ENCODE results near the gene CCDC137. TPM values are rescaled to one million over a fixed set of nuclear protein-coding genes. Genes with fewer than 3 reads are reported as not detected.

The CCDC137 gene
- total RNA-seq, 4 donors from 2014 or later = 6.7 to 17.1 (median 11.2) TPM

DNA sequence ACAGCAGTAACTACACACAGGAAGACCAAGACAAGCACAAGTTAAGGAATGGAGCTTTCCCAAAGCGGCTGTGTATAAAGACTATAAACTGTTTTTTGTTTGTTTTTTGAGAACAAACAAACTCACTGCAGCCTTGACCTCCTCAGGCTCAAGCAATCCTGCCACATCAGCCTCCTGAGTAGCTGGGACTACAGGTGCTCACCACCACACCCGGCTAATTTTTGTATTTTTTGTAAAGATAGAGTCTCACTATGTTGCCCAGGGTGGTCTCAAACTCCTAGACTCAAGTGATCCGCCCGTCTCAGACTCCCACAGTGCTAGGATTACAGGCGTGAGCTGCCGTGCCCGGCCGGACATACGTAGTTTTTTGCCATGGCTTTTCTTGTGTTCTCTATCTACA, 6.1 kb upstream of the CCDC137 start:
- no peak for DNase-seq
- H3K36me3 ChIP-seq = peaks cover 0 to 5% of the 10 kb centered on the region in 2 donors
- in situ Hi-C loops (cut with MboI; ENCODE audit: low sequenced_read_pairs in 4 of 4) = no loop called here

GRCh38 chr17:81662002-81662401, 4.5 kb upstream of the CCDC137 start:
- no peaks in the 10 kb centered on the region for H3K9me3 ChIP-seq
- H3K36me3 ChIP-seq = peaks cover 0 to 5% of the 10 kb centered on the region in 2 donors
- H3K4me1 ChIP-seq = peaks cover 10 to 14% of the 10 kb centered on the region in 2 donors
- no peak overlapping the region for H3K27ac ChIP-seq
- intact Hi-C loops (cut with DNase I; ENCODE audit: low total_unique reads) = no loop called here
- ATAC-seq (no peak), DNase-seq (no peak)
- no peaks in the 10 kb centered on the region for H3K27me3 ChIP-seq
- in situ Hi-C loops (cut with MboI; ENCODE audit: low sequenced_read_pairs in 4 of 4) = no loop called here
- no peak for TF ChIP-seq CTCF (IDR thresholded peaks at IDR 0.05 in 4 of 5, conservative IDR thresholded peaks at IDR 0.05 in 1 of 5)
- no peak for TF ChIP-seq POLR2A (IDR thresholded peaks at IDR 0.05)
- H3K4me3 ChIP-seq = no peak overlapping the region

More for the DNA sequence above, 6.1 kb upstream of the CCDC137 start:
- peaks cover 4% of the 10 kb centered on the region in 2 donors for H3K4me1 ChIP-seq
- no peak for ATAC-seq
- no peak overlapping the region for H3K27ac ChIP-seq
- H3K27me3 ChIP-seq = no peaks in the 10 kb centered on the region
- no peak overlapping the region for H3K4me3 ChIP-seq
- no peak for TF ChIP-seq CTCF (IDR thresholded peaks at IDR 0.05 in 4 of 5, conservative IDR thresholded peaks at IDR 0.05 in 1 of 5)
- no peak for TF ChIP-seq POLR2A (IDR thresholded peaks at IDR 0.05)
- H3K9me3 ChIP-seq = no peaks in the 10 kb centered on the region
- intact Hi-C loops (cut with DNase I; ENCODE audit: low total_unique reads) = no loop called here

GRCh38 chr17:81664051-81664470, 2.5 kb upstream of the CCDC137 start:
- in situ Hi-C loops (cut with MboI; ENCODE audit: low sequenced_read_pairs in 4 of 4) (no loop called here), intact Hi-C loops (cut with DNase I; ENCODE audit: low total_unique reads) (no loop called here)
- TF ChIP-seq POLR2A (IDR thresholded peaks at IDR 0.05) (no peak), CTCF (IDR thresholded peaks at IDR 0.05 in 4 of 5, conservative IDR thresholded peaks at IDR 0.05 in 1 of 5) (no peak)
- Histone ChIP-seq H3K4me3 (no peak overlapping the region), H3K27ac (no peak overlapping the region), H3K36me3 (peaks cover 0 to 10% of the 10 kb centered on the region in 2 donors), H3K4me1 (peaks cover 19 to 21% of the 10 kb centered on the region in 2 donors), H3K9me3 (no peaks in the 10 kb centered on the region), H3K27me3 (no peaks in the 10 kb centered on the region)
- DNase-seq (no peak), ATAC-seq (no peak)

GRCh38 chr17:81665205-81666091, 1.1 kb upstream of the CCDC137 start:
- intact Hi-C loops (cut with DNase I; ENCODE audit: low total_unique reads) = loop anchor here (1.0 to 2.0 kb wide), 2 partner anchors 18 to 29 kb away; partner anchors contain the start of genes ARL16, NPLOC4 and TSPAN10
- Histone ChIP-seq H3K27ac (peak overlapping the region; percentile 73 to 87 (median 84)), H3K4me3 (peak overlapping the region; percentile 78 to 97 (median 88)), H3K27me3 (no peaks in the 10 kb centered on the region), H3K9me3 (no peaks in the 10 kb centered on the region), H3K4me1 (peaks cover 19 to 21% of the 10 kb centered on the region in 2 donors), H3K36me3 (peaks cover 0 to 24% of the 10 kb centered on the region in 2 donors)
- ATAC-seq (no peak), DNase-seq (no peak)
- TF ChIP-seq POLR2A (IDR thresholded peaks at IDR 0.05) = no peak
- in situ Hi-C loops (cut with MboI; ENCODE audit: low sequenced_read_pairs in 4 of 4) = no loop called here

GRCh38 chr17:81666092-81666341, 520 bp upstream of the CCDC137 start:
- intact Hi-C loops (cut with DNase I; ENCODE audit: low total_unique reads) (loop anchor here (1.0 to 2.0 kb wide), 2 partner anchors 17 to 29 kb away; partner anchors contain the start of genes ARL16, NPLOC4 and TSPAN10), in situ Hi-C loops (cut with MboI; ENCODE audit: low sequenced_read_pairs in 4 of 4) (no loop called here)
- no peak for DNase-seq

More at GRCh38 chr17:81666092-81666341, 520 bp upstream of the CCDC137 start:
- Histone ChIP-seq H3K9me3 (no peaks in the 10 kb centered on the region), H3K36me3 (peaks cover 0 to 30% of the 10 kb centered on the region in 2 donors), H3K27ac (peak overlapping the region; percentile 73 to 87 (median 84)), H3K4me3 (peak overlapping the region; percentile 78 to 97 (median 88)), H3K4me1 (peaks cover 19 to 21% of the 10 kb centered on the region in 2 donors), H3K27me3 (no peaks in the 10 kb centered on the region)
- peak; percentile 7 to 22 for ATAC-seq
- TF ChIP-seq POLR2A (IDR thresholded peaks at IDR 0.05) = no peak
- TF ChIP-seq CTCF (IDR thresholded peaks at IDR 0.05 in 4 of 5, conservative IDR thresholded peaks at IDR 0.05 in 1 of 5) = no peak
